ENCODE measurements around the gene SGSM1.

DNA sequence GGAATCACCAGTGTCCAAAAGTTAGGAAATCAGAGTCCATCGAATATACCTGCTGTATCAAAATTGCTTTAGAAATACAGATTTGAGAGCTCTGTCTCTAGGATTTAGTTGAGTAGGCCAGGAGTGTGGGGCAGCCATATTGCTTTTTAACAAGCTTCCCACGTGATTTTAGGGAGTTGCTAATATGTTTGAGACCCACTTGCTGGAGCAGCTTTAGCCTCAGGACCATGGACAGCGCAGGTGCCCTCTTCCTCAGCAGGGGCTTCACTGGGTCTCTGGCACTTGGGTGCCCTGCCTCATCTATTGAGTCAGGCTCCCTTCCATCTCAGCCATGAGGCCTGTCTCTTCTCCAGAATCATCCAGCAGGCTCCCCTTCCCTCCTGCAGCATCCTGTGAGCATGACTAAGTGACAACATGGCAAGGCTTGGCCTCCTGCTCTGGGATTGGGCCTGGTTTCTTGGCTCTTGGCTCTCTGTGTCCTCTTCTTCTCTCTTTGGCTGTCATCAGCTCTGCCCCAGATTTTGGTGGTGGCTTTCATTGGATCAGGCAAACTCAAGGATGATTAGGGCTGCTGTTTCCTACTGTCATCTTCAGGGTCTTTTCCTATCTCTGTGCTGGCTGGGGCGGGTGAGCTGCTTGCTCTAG, 70.0 kb downstream of the SGSM1 start:
- TF ChIP-seq POLR2A (IDR thresholded peaks at IDR 0.05) (no peak), POLR2AphosphoS5 (IDR thresholded peaks at IDR 0.05) (no peak)
- TF ChIP-seq, protein P1, sequence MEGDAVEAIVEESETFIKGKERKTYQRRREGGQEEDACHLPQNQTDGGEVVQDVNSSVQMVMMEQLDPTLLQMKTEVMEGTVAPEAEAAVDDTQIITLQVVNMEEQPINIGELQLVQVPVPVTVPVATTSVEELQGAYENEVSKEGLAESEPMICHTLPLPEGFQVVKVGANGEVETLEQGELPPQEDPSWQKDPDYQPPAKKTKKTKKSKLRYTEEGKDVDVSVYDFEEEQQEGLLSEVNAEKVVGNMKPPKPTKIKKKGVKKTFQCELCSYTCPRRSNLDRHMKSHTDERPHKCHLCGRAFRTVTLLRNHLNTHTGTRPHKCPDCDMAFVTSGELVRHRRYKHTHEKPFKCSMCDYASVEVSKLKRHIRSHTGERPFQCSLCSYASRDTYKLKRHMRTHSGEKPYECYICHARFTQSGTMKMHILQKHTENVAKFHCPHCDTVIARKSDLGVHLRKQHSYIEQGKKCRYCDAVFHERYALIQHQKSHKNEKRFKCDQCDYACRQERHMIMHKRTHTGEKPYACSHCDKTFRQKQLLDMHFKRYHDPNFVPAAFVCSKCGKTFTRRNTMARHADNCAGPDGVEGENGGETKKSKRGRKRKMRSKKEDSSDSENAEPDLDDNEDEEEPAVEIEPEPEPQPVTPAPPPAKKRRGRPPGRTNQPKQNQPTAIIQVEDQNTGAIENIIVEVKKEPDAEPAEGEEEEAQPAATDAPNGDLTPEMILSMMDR (IDR thresholded peaks at IDR 0.05), result no peak
